Loucy (cell line): ENCODE data around the gene VARS1.
A peak's percentile ranks its signal among the peaks of the same experiment; 100 is the strongest.

ENCODE experiments used
- H2AFZ ChIP-seq: fragments of 200-600 bp; sonication (generic); 2 replicates; pipeline ENCODE4 v1.6.0; 2016; ENCODE audit warnings: antibody characterized with exemption, mild to moderate bottlenecking, low read length, moderate library complexity
- H3F3A ChIP-seq: fragments of 200-600 bp; 2 replicates; pipeline ENCODE4 v1.6.0; 2016; ENCODE audit warnings: antibody characterized with exemption, low read depth, mild to moderate bottlenecking
- H3K27me3 ChIP-seq: fragments of 200-600 bp; sonication (generic); 2 replicates; pipeline ENCODE4 v1.6.1; 2014; ENCODE audit warnings: low read length, mild to moderate bottlenecking; ENCODE audit not compliant: insufficient read depth, poor library complexity, severe bottlenecking
- H3K36me3 ChIP-seq: fragments of 200-600 bp; sonication (generic); 2 replicates; pipeline ENCODE4 v1.6.1; 2016; ENCODE audit warnings: low read length; ENCODE audit not compliant: insufficient read depth
- H3K4me1 ChIP-seq: fragments of 200-600 bp; sonication (generic); 2 replicates; pipeline ENCODE4 v1.5.1; 2014; ENCODE audit warnings: low read length, mild to moderate bottlenecking; ENCODE audit not compliant: insufficient read depth, poor library complexity, severe bottlenecking
- H3K4me2 ChIP-seq: fragments of 200-600 bp; sonication (generic); 2 replicates; pipeline ENCODE4 v1.6.0; 2014; ENCODE audit warnings: antibody characterized with exemption, low read length, low read depth, mild to moderate bottlenecking; ENCODE audit not compliant: poor library complexity, severe bottlenecking
- H3K4me3 ChIP-seq: fragments of 200-600 bp; sonication (generic); 2 replicates; pipeline ENCODE4 v1.5.1; 2014; ENCODE audit warnings: low read length, mild to moderate bottlenecking, mixed read lengths; ENCODE audit not compliant: poor library complexity, severe bottlenecking
- H3K79me2 ChIP-seq: fragments of 200-600 bp; sonication (generic); 2 replicates; pipeline ENCODE4 v1.6.1; 2014; ENCODE audit warnings: low read length; ENCODE audit not compliant: insufficient read depth
- H3K9ac ChIP-seq: fragments of 200-600 bp; sonication (generic); 2 replicates; pipeline ENCODE4 v1.6.0; 2014; ENCODE audit warnings: mild to moderate bottlenecking, low read depth, low read length, moderate library complexity; ENCODE audit not compliant: poor library complexity, severe bottlenecking
- H3K9me2 ChIP-seq: fragments of 200-600 bp; sonication (generic); replicated peaks from 2 replicates; pipeline ENCODE4 v1.6.1; 2016; ENCODE audit warnings: low read depth, low read length, mixed read lengths
- H3K9me3 ChIP-seq: fragments of 200-600 bp; sonication (generic); 2 replicates; pipeline ENCODE4 v1.6.1; 2014; ENCODE audit warnings: mild to moderate bottlenecking, antibody characterized with exemption, low read length, low read depth; ENCODE audit not compliant: insufficient read depth
- H4K20me1 ChIP-seq: fragments of 200-600 bp; sonication (generic); 2 replicates; pipeline ENCODE4 v1.6.0; 2014; ENCODE audit warnings: antibody characterized with exemption, low read length, mild to moderate bottlenecking; ENCODE audit not compliant: insufficient read depth, poor library complexity, severe bottlenecking
- CTCF ChIP-seq: fragments of 200-600 bp; sonication (generic); conservative IDR thresholded peaks from 2 replicates; pipeline ENCODE4 v1.5.1; 2014; ENCODE audit warnings: mild to moderate bottlenecking, antibody characterized with exemption, low read length
- EZH2phosphoT487 ChIP-seq: fragments of 200-600 bp; IDR thresholded peaks from 2 replicates; pipeline ENCODE4 v1.6.1; 2018; ENCODE audit warnings: antibody characterized with exemption, mild to moderate bottlenecking, moderate library complexity, borderline replicate concordance

The VARS1 gene

GRCh38 chr6:31770860-31771259 is 24.7 kb downstream of the VARS1 start:
- no peaks in the 10 kb centered on the region for H4K20me1 ChIP-seq
- H2AFZ ChIP-seq: no peak overlapping the region
- no peaks in the 10 kb centered on the region for H3K9me2 ChIP-seq
- no peaks in the 10 kb centered on the region for H3K27me3 ChIP-seq
- no peak overlapping the region for H3K9ac ChIP-seq
- no peak for TF ChIP-seq EZH2phosphoT487
- TF ChIP-seq CTCF: no peak
- H3K36me3 ChIP-seq: no peaks in the 10 kb centered on the region
- no peak overlapping the region for H3K4me3 ChIP-seq
- H3K4me2 ChIP-seq: no peak overlapping the region
- H3K79me2 ChIP-seq: no peaks in the 10 kb centered on the region
- H3K4me1 ChIP-seq: peaks cover 11% of the 10 kb centered on the region
- H3F3A ChIP-seq: no peaks in the 10 kb centered on the region
- H3K9me3 ChIP-seq: no peaks in the 10 kb centered on the region

- Histone ChIP-seq H3K4me3 (no peak overlapping the region), H3K4me2 (no peak overlapping the region), H3K9me2 (no peaks in the 10 kb centered on the region)
These were observed 25.7 kb downstream of the VARS1 start for GRCh38 chr6:31769684-31770371.

GRCh38 chr6:31768363-31769257 is 26.9 kb downstream of the VARS1 start:
- Histone ChIP-seq H4K20me1 (no peaks in the 10 kb centered on the region), H3K9me2 (no peaks in the 10 kb centered on the region), H3K9ac (no peak overlapping the region), H3K9me3 (no peaks in the 10 kb centered on the region), H2AFZ (no peak overlapping the region), H3K27me3 (no peaks in the 10 kb centered on the region), H3K36me3 (no peaks in the 10 kb centered on the region), H3K4me1 (peaks cover 11% of the 10 kb centered on the region), H3K4me2 (no peak overlapping the region), H3K4me3 (no peak overlapping the region), H3K79me2 (no peaks in the 10 kb centered on the region), H3F3A (no peaks in the 10 kb centered on the region)
- TF ChIP-seq CTCF: no peak
- no peak for TF ChIP-seq EZH2phosphoT487

More at GRCh38 chr6:31769684-31770371, 25.7 kb downstream of the VARS1 start:
- Histone ChIP-seq H3K79me2 (no peaks in the 10 kb centered on the region), H4K20me1 (no peaks in the 10 kb centered on the region), H3K36me3 (no peaks in the 10 kb centered on the region), H3K9me3 (no peaks in the 10 kb centered on the region), H3K9ac (no peak overlapping the region), H3K27me3 (no peaks in the 10 kb centered on the region), H3F3A (no peaks in the 10 kb centered on the region), H3K4me1 (peaks cover 11% of the 10 kb centered on the region), H2AFZ (no peak overlapping the region)
- TF ChIP-seq EZH2phosphoT487 (no peak), CTCF (peak; percentile 92)
